GM19035 (cell line): ENCODE measurements around the gene FAM3D.

ENCODE experiments used
- ATAC-seq: cut with Tn5 transposase; IDR thresholded peaks from one replicate; pipeline ENCODE4 v1.9.1; 2021; ENCODE audit not compliant: unreplicated experiment

The FAM3D gene

DNA sequence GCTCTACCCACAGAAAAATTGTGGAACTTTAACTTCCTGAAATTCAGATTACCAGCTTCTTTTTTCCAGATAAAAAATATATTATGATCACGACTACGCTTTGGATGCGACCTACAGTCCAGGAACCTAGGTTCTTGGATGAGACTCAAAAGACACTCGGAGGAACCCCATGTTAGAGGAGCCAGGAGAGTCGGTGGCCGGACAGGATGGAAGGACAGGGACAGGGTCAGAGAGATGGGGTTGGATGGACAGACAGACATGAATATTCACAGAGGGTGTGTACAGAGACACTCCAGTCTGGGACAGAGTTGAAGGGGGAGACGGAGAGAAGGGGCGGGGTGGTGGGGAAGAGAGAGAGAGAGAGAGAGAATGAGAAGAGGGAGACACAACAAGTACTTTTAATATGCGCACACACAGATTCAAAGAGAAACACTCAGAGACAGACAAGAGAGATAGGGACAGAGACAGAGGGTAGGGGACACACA, 9.5 kb downstream of the FAM3D start:
- no peak for ATAC-seq

DNA sequence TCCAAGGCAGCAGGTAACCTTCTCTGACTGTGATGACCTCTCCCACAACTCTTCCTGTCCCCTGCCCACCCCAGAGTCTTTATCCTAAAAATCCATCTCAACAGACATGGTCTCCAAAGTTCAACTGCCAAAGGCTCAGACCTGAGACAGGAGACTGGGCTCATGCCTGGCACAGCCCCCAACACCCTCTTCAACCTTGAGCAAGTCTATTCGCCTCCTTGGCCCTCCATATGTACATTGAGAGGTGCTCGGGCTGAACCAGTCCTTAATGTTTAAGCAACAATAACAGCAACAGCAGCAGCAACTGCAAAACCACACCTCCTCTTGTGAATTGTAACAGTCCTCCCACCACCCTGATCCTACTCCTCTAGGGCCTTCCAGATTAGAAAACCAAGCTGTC, 9.9 kb downstream of the FAM3D start:
- ATAC-seq = no peak

DNA sequence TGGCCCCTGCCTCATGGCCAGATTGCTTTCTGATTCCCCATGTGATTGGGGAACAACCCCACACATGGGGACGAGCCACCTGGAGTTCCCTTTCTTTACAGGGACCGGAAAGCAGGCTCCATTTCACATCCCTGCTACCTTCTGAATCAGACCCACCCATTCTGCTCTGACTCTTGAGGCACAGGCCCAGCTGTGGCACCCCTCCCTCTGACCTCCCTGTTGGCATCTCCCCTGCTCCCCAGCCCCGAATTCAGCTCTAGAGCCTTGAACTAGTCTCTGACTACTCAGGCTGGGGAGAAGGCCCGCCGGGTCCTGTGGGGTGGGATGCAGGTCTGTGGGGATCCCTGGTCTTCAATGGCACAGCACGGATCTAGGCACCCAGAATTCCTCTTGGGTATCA, 12.1 kb downstream of the FAM3D start:
- ATAC-seq = no peak

DNA sequence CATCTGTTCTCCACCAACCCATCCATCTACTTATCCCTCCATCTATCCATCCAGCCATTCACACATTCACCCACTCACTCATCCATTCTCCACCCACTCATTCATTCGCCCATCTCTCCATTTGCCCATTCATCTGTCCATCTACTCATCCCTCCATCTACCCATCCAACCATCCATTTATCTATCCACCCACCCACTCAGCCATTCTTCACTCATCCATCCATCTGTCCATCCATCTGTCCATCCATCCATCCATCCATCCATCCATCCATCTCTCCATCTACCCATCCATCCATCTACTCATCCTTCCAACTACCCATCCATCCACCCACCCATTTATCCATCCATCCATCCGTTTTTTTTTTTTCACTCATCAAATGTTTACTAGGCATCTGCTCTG, 13.9 kb downstream of the FAM3D start:
- no peak for ATAC-seq

DNA sequence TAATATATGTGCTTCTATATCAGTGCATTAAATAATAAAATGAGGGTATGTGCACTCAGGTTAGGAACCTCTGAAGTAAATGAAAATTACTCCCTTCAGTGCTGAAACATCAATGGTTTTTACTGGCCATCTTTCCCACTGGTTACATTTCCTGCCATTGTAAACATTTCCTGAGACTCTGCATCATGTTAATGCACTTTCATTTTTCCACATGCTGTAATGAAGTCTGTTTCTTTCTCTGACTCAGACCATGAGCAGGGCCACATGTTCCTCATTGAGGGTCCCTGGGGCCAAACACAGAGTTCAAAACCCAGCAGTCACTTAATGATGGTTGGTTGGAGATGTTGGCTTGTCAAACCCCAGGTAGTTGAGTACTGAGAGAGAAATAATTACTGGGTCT, 15.3 kb downstream of the FAM3D start:
- no peak for ATAC-seq

DNA sequence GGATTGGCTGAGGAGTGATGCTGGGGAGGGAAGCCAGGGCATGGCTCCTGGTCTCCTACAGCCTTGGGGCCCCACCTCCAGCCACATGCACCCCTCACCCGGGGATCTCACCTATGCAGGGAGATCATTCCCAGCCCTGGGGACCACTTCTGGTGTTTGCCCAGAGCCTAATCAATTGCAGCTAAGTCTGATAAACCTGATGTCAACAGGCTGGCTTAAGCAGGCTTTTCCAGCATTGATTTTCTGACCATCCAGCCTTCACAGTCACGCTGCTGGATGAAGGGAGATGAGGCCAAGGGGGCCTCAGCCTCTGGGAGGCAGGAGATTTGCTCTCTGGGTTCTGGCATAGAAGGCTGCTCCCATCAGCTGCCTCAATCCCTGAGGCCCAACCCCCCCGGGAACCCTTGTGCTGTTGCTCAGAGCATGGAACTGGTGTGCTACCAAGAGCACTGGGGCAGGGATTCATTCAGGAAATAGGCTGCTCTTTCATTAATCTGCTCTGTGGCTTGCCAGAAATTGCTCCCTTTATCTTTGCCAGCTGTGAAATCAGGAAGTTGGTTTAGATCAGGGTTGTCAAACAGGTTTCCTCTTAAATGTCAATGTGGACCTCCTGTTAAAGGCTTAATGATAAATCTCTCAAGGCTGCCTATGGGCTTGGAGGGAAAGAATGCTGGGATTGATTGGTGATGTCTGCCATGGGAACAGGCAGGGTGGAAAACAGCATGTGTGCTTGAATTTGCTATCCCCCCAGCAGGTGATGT, 19.0 kb downstream of the FAM3D start:
- no peak for ATAC-seq

DNA sequence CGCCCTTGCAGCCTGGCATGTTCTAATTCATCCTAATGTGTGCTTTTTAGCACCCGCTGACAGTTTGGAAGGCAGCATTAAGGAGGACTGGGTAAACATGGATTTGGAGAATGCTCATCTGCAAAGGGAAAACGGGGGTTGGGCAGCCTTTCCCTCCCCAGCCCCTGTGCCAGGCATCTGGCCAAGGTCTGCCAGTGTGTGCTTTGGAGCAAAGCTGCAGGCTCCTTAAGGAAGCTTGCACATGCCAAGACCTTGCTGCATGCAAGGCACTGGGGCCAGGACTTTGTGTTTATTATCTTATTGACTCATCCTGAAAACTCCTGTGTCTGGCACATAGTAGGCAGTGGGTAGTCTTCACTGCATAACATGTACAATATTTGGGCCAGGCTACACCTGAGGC, 20.1 kb downstream of the FAM3D start:
- ATAC-seq = no peak

DNA sequence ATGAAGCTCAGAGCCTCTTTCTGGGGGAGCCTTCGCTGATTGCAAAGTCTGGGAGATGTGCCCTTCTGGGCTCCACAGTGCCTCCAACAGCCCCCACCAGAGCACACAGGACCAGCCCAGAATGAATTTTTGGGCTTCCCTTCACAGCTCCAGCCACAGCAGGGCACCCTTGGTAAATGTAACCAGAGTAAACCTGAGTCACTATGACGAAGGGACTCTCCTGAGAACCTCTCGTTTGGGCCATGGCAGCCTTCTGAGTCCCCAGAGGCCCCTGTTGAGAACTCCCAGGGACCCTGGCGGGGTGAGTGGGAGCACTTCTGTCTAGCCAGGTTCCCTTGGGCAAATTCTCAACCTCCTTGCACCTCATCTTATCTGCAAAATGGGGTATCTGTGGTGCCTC, 20.8 kb downstream of the FAM3D start:
- ATAC-seq = no peak

DNA sequence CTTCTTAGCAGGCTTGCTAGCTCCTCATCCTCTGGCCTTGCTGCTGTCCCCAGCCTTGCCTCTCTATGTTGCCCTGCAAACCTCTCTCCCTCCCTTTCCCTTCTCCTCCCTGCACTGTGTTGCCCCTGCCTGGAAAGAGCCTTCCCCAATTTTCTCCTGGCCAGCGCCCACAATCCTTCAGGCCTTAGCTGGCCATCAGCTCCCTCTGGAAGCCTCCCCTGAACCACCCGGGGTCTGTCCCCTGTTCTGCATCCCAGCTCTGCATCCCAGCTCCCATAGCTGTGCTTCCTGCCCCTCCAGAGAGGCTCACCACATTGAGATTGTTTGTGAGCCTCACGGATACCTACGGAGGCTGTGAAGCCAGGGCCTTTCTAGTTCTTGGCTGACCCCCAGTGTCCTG, 23.7 kb downstream of the FAM3D start:
- ATAC-seq = no peak

DNA sequence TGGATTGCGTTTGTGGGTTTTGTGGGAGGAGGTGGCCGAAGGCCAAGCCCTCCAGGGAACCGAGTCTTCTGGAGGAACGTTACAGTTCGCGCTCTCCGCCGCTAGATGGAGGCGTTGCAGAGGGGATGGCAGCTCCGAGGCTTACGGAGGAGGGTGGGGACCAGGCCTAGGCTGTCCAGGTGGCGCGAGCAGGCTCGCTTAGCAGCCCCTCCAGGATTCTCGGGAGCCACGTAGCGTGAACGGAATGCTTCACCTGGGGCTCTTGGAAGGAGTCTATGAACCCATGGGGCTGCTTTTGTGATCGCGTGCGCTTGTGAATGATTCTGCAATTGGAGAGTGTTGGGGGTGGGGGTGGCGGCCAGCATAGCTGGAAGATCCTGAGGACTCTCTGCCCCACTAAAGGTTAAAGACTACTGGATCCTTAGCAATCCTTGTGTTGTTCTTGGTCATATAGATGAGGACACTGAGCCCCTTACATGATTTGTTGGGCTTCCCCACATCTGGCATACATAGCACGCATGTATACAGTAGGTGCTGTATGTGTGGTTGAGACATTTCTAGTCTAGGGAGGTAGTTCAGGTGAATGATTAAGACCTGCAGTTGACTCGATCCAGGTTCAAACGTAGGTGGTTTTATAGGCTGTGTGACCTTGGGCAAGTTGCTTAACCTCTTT, 25.7 kb downstream of the FAM3D start:
- ATAC-seq = peak; percentile 97

DNA sequence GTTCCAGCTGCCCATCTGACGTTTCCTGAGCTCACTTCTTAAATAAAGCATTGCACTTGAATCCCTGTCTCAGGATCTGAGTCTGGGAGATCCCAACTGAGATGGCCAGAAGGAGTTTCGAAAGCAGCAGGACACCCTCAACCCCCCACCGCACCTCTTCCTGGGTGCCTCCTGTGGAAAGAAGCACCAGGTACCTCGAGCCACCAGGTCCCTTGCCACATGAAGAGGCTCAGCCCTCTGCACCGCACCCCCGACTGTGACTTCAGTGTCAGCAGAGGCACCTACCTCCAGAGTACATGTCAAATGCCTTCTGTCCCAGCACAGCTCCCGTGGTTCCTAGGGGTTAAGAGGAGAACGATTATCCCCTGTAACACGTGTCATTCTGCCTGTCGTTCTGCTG, 26.7 kb downstream of the FAM3D start:
- no peak for ATAC-seq

DNA sequence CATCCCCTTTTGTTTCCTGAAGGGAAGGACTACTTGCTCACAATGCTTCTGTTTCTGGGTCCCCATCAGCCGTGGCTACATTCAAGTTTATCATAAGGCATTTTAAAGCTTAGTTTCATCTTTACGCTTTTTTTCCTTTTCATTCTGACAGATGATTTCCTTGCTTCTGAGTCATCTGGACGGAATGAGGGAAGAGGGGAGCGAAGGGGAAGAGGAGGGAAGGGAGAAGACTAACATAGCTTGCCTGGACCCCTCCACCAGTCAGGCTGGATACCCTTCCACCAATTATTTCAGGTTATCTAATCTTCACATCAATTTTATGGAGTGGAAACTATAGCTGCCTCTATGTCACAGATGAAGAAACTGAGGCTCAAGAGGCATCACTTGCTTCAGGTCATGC, 27.6 kb downstream of the FAM3D start:
- no peak for ATAC-seq

DNA sequence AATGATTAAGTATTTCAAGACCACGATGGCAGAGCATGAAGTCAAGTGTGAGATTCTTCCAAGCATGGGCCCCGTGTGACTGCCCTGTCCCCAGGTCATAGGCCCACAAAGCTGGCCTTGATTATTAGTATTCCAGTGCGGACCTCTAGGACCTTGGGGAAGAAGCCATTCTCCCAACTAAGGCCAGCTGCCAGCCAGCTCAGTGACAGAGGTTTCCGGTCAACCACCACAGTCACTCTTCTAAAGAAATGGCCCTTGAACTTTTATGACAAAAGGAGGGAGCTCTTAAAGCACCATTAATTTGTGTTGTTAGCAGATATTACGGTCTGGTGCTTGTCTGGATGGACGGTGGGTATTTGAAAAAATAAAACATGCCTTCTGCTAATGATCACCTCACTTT, 28.0 kb downstream of the FAM3D start:
- no peak for ATAC-seq

DNA sequence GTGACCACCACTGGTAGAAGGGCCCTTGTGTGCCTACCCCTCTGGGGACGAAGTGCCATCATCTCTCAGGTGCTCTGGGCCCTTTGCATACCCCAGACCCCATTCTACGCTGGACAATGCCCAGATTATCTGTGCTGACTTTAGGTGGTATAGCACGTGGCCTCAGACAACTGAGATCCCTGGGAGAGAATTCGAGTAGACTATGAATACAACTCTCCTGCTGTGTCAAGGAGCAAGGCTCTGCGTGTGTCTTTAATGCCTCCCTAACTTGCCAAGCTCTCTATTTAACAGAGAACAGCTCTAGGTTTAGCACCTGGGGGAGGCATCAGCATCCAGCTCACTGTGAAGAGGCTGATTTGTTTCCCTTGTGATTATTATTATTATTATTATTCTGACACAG, 29.1 kb downstream of the FAM3D start:
- ATAC-seq = no peak

DNA sequence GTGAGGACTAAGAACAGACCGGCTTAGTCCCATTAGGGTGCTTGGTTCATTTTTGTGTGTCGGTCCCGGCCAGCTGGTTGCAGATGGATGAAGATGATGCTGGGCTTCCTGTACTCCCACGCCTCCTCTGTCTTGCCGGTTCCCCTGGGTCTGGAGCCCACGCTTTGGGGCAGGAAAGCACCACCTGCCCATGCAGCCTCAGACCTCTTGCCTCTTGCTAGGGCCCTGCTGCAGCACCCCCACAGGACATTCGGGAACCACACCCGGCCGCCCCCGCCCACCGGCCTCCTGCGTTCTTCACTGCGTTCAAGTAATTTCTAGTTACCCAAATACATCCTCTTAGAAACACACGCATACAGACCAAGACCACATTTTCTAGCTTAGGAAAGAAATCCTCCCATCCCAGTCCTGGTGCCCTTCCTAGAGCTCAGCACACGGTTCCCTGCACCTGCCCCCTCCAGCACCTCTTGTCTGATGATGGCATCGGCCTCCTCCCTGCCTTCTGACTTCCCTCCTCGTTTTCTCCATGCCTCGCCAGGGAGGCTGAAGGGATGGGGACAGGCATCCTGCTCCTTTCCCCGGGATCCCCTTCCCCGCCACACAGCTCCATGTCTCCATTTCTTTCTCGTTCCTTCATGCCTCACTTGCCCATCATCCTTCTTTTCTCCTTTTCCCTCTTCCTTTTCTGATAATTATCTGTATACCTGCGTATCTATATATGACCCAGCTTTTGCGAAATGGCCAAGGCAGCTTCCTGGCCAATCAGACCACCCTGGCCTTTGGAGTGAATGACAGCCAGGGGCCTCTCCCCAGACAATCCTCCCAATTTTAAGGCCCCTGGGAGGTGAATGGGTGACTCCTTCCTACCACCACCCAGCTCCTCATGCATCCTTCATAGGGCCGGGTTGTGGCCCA, 30.9 kb downstream of the FAM3D start:
- ATAC-seq = no peak

DNA sequence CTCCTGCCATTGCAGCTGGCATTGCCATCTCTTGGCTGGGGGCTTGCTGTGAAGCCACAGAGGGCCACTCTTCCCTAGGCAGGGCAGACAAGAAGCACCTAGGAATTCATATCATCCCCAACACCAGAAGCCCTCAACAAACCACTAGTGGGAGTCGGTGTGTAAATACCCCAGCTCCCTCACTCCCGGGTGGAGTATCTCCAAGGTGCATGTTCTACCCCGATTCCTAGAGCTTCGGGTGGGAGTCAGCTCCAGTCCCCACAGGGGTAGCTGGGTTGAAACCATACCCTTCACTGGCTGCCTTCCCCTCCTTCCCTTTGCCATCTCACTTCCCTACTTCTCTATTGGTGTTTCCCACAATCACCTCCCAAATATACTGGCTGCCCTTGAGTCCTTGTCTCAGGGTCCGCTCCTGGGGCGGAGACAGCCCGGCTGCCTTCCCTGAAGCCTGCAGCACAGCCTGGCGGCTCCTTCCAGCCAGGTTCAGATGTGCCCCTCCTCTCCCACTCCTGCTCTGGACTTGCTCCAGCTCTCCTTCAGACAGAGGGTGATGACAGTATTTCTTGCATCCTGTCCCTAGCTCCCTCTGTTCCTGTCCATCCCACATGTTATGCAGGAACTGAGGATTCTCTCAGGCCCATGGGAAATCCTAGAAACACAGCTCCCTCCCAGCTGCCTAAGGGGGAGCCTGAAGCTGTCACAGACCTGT, 33.3 kb downstream of the FAM3D start:
- ATAC-seq = no peak

DNA sequence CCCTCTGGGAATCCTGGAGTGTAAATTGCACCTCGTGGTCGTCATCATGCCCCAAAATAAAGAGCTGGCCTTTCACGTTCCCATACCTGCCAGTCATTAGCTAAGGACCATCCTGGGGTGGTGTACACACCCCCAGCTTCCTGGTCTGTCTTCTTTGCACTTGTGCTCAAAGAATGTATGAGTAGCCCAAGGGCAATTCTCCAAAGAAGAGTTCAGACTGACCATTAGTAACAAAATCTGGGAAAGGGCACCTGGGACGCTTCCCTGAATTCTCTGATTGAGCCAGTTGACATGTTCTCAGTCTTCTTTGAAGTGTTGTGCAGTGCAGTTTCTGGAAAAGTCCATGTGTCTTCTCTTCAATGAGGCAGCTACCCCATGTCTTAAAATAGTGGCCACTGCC, 34.8 kb downstream of the FAM3D start:
- ATAC-seq = no peak

DNA sequence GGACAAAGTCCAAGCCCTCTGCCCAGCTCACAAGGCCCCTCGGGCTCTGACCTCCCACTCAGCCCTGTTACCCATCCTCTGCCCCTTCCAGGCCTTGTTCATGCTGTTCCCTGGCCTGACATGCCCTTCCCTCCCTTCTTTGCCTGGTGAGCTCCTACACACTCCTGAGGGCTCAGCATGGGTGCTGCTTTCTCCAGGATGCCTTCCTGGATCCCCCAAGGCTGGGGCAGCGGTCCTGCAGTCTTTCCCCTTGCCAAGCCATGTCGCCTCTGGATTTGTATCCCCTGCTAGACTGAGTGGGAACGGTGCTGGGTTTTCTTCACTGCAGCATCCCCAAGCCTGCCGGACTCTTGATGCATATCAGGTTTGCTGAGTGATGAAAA, 35.9 kb downstream of the FAM3D start:
- ATAC-seq = no peak

DNA sequence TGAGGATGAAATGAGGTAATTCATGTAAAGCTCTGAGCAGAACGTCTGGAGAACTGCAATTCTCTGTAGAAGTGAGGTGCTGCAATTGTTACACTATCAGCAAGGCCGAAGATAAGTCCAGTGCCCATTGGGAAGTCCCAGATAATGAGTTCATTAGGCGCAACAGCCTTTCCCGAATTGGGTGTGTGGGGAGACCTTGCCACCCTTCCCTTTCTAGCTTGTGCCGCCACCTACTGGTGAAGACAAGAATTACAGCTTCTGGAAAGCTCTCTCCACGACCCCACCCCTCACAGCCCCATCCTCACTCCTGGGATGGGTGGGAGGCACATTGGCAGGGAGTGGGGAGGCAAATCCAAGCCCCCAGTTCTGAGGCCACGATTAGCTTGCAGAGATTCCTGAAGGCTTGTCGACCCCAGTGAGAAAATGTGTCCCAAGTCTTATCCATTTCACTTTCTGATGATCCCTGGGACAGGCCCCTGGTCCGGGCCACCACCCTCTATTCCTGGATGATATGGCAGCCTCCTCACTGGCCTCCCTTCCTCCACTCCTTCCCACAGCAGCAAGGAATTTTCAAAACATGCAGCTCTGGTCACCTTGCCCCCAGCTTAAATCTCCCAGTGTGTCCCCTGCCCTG, 36.4 kb downstream of the FAM3D start:
- ATAC-seq = no peak

DNA sequence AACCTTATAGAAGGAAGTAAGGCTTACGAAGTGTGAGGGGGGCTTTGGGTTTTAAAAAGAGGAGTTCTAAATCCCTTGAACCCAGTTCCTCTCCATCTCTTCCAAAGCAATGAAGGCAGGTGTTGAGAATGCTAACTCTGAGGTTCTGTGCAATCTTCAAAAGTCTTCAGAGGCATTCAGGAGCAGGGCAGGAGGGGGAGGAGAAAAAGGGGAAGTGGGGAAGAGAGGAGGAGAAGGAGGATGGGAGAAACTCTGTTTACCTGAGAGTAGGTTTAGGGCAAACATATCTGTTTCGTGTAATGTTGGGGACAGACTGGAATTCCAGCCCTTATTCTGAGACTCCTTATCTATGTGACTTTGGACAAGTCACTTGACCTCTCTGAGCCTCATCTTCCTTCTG, 36.9 kb downstream of the FAM3D start:
- ATAC-seq = no peak
